Uterus (tissue), 2 donors: Measurements from ENCODE around the gene ACOD1.

Experiments used
- POLR2A ChIP-seq, 2 donors: fragments of 450-650 bp; IDR thresholded peaks; one replicate each; pipeline ENCODE4 v1.6.1; 2016; ENCODE audit warnings: antibody characterized with exemption in 2 of 2, mild to moderate bottlenecking in 1 of 2, moderate library complexity in 1 of 2
- TF ChIP-seq, protein P1 (sequence below), 4 experiments: fragments of 200-600 bp in 2 of 4; fragments of 450-650 bp in 2 of 4; sonication (generic) in 2 of 4; IDR thresholded peaks; one replicate each; pipeline ENCODE4 v1.5.1; 2016 to 2019; ENCODE audit warnings: antibody characterized with exemption in 4 of 4, mild to moderate bottlenecking in 2 of 4, moderate library complexity in 1 of 4

DNA sequence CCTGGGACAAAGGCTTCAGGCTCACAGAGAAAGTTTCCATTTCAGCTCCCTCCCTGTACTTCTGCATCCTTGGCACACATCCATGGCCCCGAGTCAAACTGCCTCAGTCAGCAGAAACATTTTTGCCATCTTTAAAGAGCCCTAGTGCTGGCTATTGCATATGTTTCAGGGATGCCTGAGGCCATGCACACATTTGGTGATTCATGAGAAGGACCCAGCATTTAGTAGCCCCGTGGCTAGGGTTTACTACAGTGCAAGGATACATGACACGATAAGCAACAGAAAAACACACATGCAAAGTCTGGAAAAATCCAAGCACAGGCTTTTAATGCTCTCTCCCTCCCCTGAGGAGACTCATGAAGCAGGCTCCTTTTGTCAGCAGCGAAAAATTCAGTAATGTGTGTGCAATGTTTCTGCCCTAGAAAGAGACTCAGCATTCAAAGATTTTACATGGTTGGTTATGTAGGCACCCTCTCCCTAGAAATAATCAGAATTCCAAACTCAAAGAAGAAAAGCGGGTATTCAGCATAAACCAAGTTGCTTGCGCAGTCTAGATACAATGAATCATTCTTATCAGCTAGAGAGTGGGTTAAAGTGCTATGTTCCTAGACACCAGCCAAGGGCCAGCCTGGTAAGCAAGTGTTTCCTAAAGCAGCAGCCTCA lies 17.6 kb downstream of the ACOD1 start:
- TF ChIP-seq, protein P1, sequence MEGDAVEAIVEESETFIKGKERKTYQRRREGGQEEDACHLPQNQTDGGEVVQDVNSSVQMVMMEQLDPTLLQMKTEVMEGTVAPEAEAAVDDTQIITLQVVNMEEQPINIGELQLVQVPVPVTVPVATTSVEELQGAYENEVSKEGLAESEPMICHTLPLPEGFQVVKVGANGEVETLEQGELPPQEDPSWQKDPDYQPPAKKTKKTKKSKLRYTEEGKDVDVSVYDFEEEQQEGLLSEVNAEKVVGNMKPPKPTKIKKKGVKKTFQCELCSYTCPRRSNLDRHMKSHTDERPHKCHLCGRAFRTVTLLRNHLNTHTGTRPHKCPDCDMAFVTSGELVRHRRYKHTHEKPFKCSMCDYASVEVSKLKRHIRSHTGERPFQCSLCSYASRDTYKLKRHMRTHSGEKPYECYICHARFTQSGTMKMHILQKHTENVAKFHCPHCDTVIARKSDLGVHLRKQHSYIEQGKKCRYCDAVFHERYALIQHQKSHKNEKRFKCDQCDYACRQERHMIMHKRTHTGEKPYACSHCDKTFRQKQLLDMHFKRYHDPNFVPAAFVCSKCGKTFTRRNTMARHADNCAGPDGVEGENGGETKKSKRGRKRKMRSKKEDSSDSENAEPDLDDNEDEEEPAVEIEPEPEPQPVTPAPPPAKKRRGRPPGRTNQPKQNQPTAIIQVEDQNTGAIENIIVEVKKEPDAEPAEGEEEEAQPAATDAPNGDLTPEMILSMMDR (IDR thresholded peaks at IDR 0.05) = no peak
- no peak for TF ChIP-seq POLR2A (IDR thresholded peaks at IDR 0.05)
